Testis (tissue), 3 donors: ENCODE measurements around the gene CMTM8. TPM values are rescaled to one million over a fixed set of nuclear protein-coding genes. Genes with fewer than 3 reads are reported as not detected.

Experiments
- DNase-seq: peaks from one replicate; pipeline ENCODE4 v3.0.0-alpha.2; 2019
- H3K27ac ChIP-seq, 2 donors: fragments of 200-600 bp; sonication (generic); one replicate each; pipeline ENCODE4 v1.5.1; 2019
- H3K27me3 ChIP-seq: fragments of 200-600 bp; sonication (generic); one replicate; pipeline ENCODE4 v1.5.1; 2019
- H3K36me3 ChIP-seq: fragments of 200-600 bp; sonication (generic); one replicate; pipeline ENCODE4 v1.5.1; 2017; ENCODE audit warnings: low read depth; ENCODE audit errors: missing control alignments
- H3K4me1 ChIP-seq: fragments of 200-600 bp; sonication (generic); one replicate; pipeline ENCODE4 v1.5.1; 2019
- H3K4me3 ChIP-seq, 2 donors: fragments of 200-600 bp; sonication (generic); one replicate each; pipeline ENCODE4 v1.5.1; 2017 to 2019
- H3K9me3 ChIP-seq: fragments of 200-600 bp; sonication (generic); one replicate; pipeline ENCODE4 v1.5.1; 2017
- POLR2A ChIP-seq: fragments of 450-650 bp; IDR thresholded peaks from one replicate; pipeline ENCODE4 v1.6.1; 2017; ENCODE audit warnings: antibody characterized with exemption, mild to moderate bottlenecking, moderate library complexity
- WGBS, 2 donors: methylation state at CpG; one replicate each; pipeline ENCODE4 v1.1.5; 2018; 5-methylcytosine and 5-hydroxymethylcytosine counted together
- intact Hi-C: fragments of 100-400 bp; cut with DNase I; formaldehyde crosslinking; loops from one replicate; pipeline ENCODE4 v1.15.1; 2023; ENCODE audit warnings: low total_unique reads
- polyA plus RNA-seq: library from polyadenylated mRNA; stranded (reverse); fragments of 350-450 nt; fragmentation: Illumina TruSeq; extraction: RNeasy Lipid Tissue Mini Kit (QIAGEN cat#74804); gene quantifications from one replicate; pipeline ENCODE4 v1.2.3, GENCODE V29; 2014; ENCODE audit warnings: low read depth, low replicate concordance; ENCODE audit not compliant: insufficient read depth
- total RNA-seq, 2 donors: library from RNA; depleted of rRNA; stranded (reverse); fragments of >200 nt; gene quantifications; one replicate each; pipeline ENCODE4 v1.2.3, GENCODE V29; 2016
- TF ChIP-seq, protein P1 (sequence below), 3 experiments: fragments of 450-650 bp in 2 of 3; fragments of 200-600 bp in 1 of 3; sonication (generic) in 1 of 3; IDR thresholded peaks; one replicate each; pipeline ENCODE4 v1.5.1; 2016 to 2019; ENCODE audit warnings: antibody characterized with exemption in 3 of 3, mild to moderate bottlenecking in 2 of 3, moderate library complexity in 1 of 3

The CMTM8 gene
- total and polyA plus RNA-seq, 3 donors from 2014 or later: 1.8 to 6.8 (median 2.5) TPM

GRCh38 chr3:32323604-32324003 is 85.1 kb downstream of the CMTM8 start:
- H3K27ac ChIP-seq: no peak overlapping the region
- no peaks in the 10 kb centered on the region for H3K36me3 ChIP-seq
- H3K4me3 ChIP-seq: no peak overlapping the region
- 48 to 61% methylated on average over 4 of the region's 4 CpGs for WGBS, 2 donors
- H3K9me3 ChIP-seq: no peaks in the 10 kb centered on the region
- no peaks in the 10 kb centered on the region for H3K4me1 ChIP-seq
- H3K27me3 ChIP-seq: no peaks in the 10 kb centered on the region
- intact Hi-C loops: no loop called here
- TF ChIP-seq, protein P1, sequence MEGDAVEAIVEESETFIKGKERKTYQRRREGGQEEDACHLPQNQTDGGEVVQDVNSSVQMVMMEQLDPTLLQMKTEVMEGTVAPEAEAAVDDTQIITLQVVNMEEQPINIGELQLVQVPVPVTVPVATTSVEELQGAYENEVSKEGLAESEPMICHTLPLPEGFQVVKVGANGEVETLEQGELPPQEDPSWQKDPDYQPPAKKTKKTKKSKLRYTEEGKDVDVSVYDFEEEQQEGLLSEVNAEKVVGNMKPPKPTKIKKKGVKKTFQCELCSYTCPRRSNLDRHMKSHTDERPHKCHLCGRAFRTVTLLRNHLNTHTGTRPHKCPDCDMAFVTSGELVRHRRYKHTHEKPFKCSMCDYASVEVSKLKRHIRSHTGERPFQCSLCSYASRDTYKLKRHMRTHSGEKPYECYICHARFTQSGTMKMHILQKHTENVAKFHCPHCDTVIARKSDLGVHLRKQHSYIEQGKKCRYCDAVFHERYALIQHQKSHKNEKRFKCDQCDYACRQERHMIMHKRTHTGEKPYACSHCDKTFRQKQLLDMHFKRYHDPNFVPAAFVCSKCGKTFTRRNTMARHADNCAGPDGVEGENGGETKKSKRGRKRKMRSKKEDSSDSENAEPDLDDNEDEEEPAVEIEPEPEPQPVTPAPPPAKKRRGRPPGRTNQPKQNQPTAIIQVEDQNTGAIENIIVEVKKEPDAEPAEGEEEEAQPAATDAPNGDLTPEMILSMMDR (IDR thresholded peaks at IDR 0.05): no peak
- TF ChIP-seq POLR2A: no peak
- no peak for DNase-seq

GRCh38 chr3:32325201-32325600 is 86.7 kb downstream of the CMTM8 start:
- H3K27ac ChIP-seq: no peak overlapping the region
- H3K4me1 ChIP-seq: no peaks in the 10 kb centered on the region
- no peak overlapping the region for H3K4me3 ChIP-seq
- H3K27me3 ChIP-seq: no peaks in the 10 kb centered on the region
- intact Hi-C loops: no loop called here
- H3K9me3 ChIP-seq: no peaks in the 10 kb centered on the region
- WGBS, 2 donors: 82 to 92% methylated on average over 4 of the region's 4 CpGs
- H3K36me3 ChIP-seq: no peaks in the 10 kb centered on the region
- no peak for TF ChIP-seq POLR2A
- TF ChIP-seq, protein P1 (IDR thresholded peaks at IDR 0.05): no peak
- DNase-seq: no peak

GRCh38 chr3:32325927-32326326 is 87.4 kb downstream of the CMTM8 start:
- no peaks in the 10 kb centered on the region for H3K36me3 ChIP-seq
- DNase-seq: no peak
- H3K4me1 ChIP-seq: no peaks in the 10 kb centered on the region
- no peaks in the 10 kb centered on the region for H3K9me3 ChIP-seq
- intact Hi-C loops: no loop called here
- no peaks in the 10 kb centered on the region for H3K27me3 ChIP-seq
- H3K4me3 ChIP-seq: no peak overlapping the region
- TF ChIP-seq, protein P1 (IDR thresholded peaks at IDR 0.05): no peak
- TF ChIP-seq POLR2A: no peak
- no peak overlapping the region for H3K27ac ChIP-seq
- 89% methylated on average over 3 of the region's 3 CpGs; no CpG with 5 or more reads in 1 of the 2 donors for WGBS, 2 donors

GRCh38 chr3:32326795-32327194 is 88.3 kb downstream of the CMTM8 start:
- Histone ChIP-seq H3K27me3 (no peaks in the 10 kb centered on the region), H3K4me3 (no peak overlapping the region), H3K27ac (no peak overlapping the region), H3K9me3 (no peaks in the 10 kb centered on the region), H3K36me3 (no peaks in the 10 kb centered on the region), H3K4me1 (no peaks in the 10 kb centered on the region)
- TF ChIP-seq POLR2A: no peak
- TF ChIP-seq, protein P1 (IDR thresholded peaks at IDR 0.05): no peak
- no peak for DNase-seq
- intact Hi-C loops: no loop called here
- WGBS, 2 donors: 69 to 73% methylated on average over 2 of the region's 2 CpGs

- no peak for DNase-seq
- Histone ChIP-seq H3K4me1 (no peaks in the 10 kb centered on the region), H3K9me3 (no peaks in the 10 kb centered on the region), H3K36me3 (no peaks in the 10 kb centered on the region), H3K4me3 (no peak overlapping the region), H3K27me3 (no peaks in the 10 kb centered on the region), H3K27ac (no peak overlapping the region)
- intact Hi-C loops: no loop called here
- TF ChIP-seq, protein P1 (IDR thresholded peaks at IDR 0.05): no peak
- TF ChIP-seq POLR2A: no peak
- WGBS, 2 donors: 71 to 81% methylated on average over 3 to 4 of the region's 4 CpGs
Observed at GRCh38 chr3:32334675-32335074, 96.2 kb downstream of the CMTM8 start.
